Ovary (tissue), 9 donors: ENCODE results near the gene VWA7. TPM values are rescaled to one million over a fixed set of nuclear protein-coding genes. Genes with fewer than 3 reads are reported as not detected.

Experiments used
- DNase-seq, 5 donors: peaks; one replicate each; pipeline ENCODE4 v3.0.0-alpha.2; 2019 to 2020
- H3K27ac ChIP-seq, 2 donors: fragments of 200-600 bp; one replicate each; pipeline versions ENCODE4 v1.5.1 to v1.8.0; 2019 to 2022
- H3K27me3 ChIP-seq: fragments of 200-600 bp; one replicate; pipeline ENCODE4 v1.8.0; 2022
- H3K36me3 ChIP-seq: fragments of 200-600 bp; sonication (generic); one replicate; pipeline ENCODE4 v1.5.1; 2019
- H3K4me1 ChIP-seq: one replicate; pipeline ENCODE4 v1.8.1; 2013; ENCODE audit warnings: mild to moderate bottlenecking, moderate library complexity; ENCODE audit not compliant: insufficient read depth
- H3K4me3 ChIP-seq: fragments of 200-600 bp; sonication (generic); one replicate; pipeline ENCODE4 v1.5.1; 2017
- H3K9me3 ChIP-seq, 2 donors: fragments of 200-600 bp in 1 of 2; sonication (generic) in 1 of 2; one replicate each; pipeline versions ENCODE4 v1.5.1 to v1.8.1; 2013 to 2019; ENCODE audit warnings: mild to moderate bottlenecking in 1 of 2, moderate library complexity in 1 of 2
- EP300 ChIP-seq: sonication (generic); formaldehyde crosslinking; IDR thresholded peaks from one replicate; pipeline ENCODE4 v1.6.1; 2017; ENCODE audit warnings: antibody characterized with exemption
- POLR2A ChIP-seq: fragments of 450-650 bp; IDR thresholded peaks from one replicate; pipeline ENCODE4 v1.6.1; 2017; ENCODE audit warnings: antibody characterized with exemption, mild to moderate bottlenecking, moderate library complexity
- WGBS, 3 donors: extraction: QIAGEN DNeasy Blood & Tissue Kit in 1 of 3; methylation state at CpG; one replicate each; pipeline versions ENCODE4 v1.1.5 to v1.1.7; 2013 to 2017; 5-methylcytosine and 5-hydroxymethylcytosine counted together
- intact Hi-C, 4 donors: fragments of 100-400 bp; cut with DNase I; formaldehyde crosslinking; loops; one replicate each; pipeline versions ENCODE4 v1.11.0 to v1.15.1; 2022 to 2023
- polyA plus RNA-seq, 2 donors: library from polyadenylated mRNA; stranded (reverse); fragments of 200-250 nt in 1 of 2; fragments of 350-450 nt in 1 of 2; fragmentation: Illumina TruSeq in 1 of 2; extraction: RNeasy Lipid Tissue Mini Kit (QIAGEN cat#74804) in 1 of 2; gene quantifications; one replicate each; pipeline ENCODE4 v1.2.3, GENCODE V29; 2013 to 2014
- total RNA-seq, 7 donors: library from RNA; depleted of rRNA in 2 of 7; stranded (reverse); fragments of >200 nt in 2 of 7; fragmentation: NEBNext Ultra II Directional in 3 of 7; extraction: Animal tissue kit (Norgen Biotek cat#: 25700) in 3 of 7; gene quantifications; one replicate each; pipeline versions ENCODE4 v1.1.0 to v1.2.4, GENCODE V29; 2016 to 2023
- TF ChIP-seq, protein P1 (sequence below), 3 donors: fragments of 450-650 bp in 2 of 3; fragments of 200-600 bp in 1 of 3; IDR thresholded peaks; one replicate each; pipeline versions ENCODE4 v1.5.1 to v1.8.0; 2016 to 2022; ENCODE audit warnings: antibody characterized with exemption in 3 of 3, mild to moderate bottlenecking in 1 of 3
- donor health status: DM: no; HTN: no; CAD: no; lungs with moderate emphysema.
- donor health status: DM: no; HTN: no; CAD: no.
- donor health status: Bipolar disorder and iron deficiency.
- donor health status: DM: yes; HTN: yes; CAD: no.
- donor health status: DM: no; HTN: no; CAD: no.
- donor health status: DM: yes; HTN: yes; CAD: no.

VWA7 gene
- total and polyA plus RNA-seq, 9 donors: 0.18 to 25.2 (median 1.4) TPM

- TF ChIP-seq, protein P1, sequence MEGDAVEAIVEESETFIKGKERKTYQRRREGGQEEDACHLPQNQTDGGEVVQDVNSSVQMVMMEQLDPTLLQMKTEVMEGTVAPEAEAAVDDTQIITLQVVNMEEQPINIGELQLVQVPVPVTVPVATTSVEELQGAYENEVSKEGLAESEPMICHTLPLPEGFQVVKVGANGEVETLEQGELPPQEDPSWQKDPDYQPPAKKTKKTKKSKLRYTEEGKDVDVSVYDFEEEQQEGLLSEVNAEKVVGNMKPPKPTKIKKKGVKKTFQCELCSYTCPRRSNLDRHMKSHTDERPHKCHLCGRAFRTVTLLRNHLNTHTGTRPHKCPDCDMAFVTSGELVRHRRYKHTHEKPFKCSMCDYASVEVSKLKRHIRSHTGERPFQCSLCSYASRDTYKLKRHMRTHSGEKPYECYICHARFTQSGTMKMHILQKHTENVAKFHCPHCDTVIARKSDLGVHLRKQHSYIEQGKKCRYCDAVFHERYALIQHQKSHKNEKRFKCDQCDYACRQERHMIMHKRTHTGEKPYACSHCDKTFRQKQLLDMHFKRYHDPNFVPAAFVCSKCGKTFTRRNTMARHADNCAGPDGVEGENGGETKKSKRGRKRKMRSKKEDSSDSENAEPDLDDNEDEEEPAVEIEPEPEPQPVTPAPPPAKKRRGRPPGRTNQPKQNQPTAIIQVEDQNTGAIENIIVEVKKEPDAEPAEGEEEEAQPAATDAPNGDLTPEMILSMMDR (IDR thresholded peaks at IDR 0.05): no peak
- TF ChIP-seq POLR2A (no peak), EP300 (no peak)
- Histone ChIP-seq H3K27ac (no peak overlapping the region), H3K36me3 (no peaks in the 10 kb centered on the region), H3K9me3 (no peaks in the 10 kb centered on the region), H3K4me3 (no peak overlapping the region), H3K27me3 (no peaks in the 10 kb centered on the region), H3K4me1 (peaks cover 3% of the 10 kb centered on the region)
- DNase-seq: no peak
- 75 to 84% (median 82%) methylated on average over 6 of the region's 6 CpGs for WGBS, 3 donors
- intact Hi-C loops: no loop called here
Measured at GRCh38 chr6:31767096-31767645, 10.0 kb downstream of the VWA7 start.

- peaks cover 3% of the 10 kb centered on the region for H3K4me1 ChIP-seq
- 29 to 41% (median 30%) methylated on average over 41 to 42 of the region's 42 CpGs for WGBS, 3 donors
- DNase-seq: no peak
- no peak overlapping the region for H3K4me3 ChIP-seq
- TF ChIP-seq EP300 (no peak), POLR2A (no peak)
- TF ChIP-seq, protein P1 (IDR thresholded peaks at IDR 0.05): no peak
- no peaks in the 10 kb centered on the region for H3K27me3 ChIP-seq
- intact Hi-C loops: no loop called here
- H3K36me3 ChIP-seq: no peaks in the 10 kb centered on the region
- H3K9me3 ChIP-seq: no peaks in the 10 kb centered on the region
- H3K27ac ChIP-seq: no peak overlapping the region
Measured at GRCh38 chr6:31765910-31766794, 11.0 kb downstream of the VWA7 start.

DNA sequence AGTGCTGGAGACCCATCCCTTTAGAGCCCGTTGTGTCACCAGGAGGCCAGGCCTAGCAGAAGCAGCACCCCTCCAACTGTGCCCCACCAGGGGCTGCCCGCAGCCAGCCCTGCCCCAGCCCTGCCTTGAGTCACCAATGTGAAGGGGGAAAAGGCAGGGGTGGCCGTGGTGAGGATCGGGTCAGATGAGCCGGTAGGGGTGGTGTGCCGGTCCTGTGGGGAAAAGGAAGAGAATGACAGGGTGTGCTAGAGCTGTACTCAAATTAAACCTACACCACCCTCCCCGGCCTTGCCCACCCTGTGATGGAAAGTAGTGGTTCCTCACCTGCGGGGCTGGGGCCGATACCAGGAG, 11.6 kb downstream of the VWA7 start:
- Histone ChIP-seq H3K36me3 (no peaks in the 10 kb centered on the region), H3K4me3 (no peak overlapping the region), H3K9me3 (no peaks in the 10 kb centered on the region), H3K27me3 (no peaks in the 10 kb centered on the region), H3K4me1 (peaks cover 3% of the 10 kb centered on the region), H3K27ac (no peak overlapping the region)
- intact Hi-C loops: no loop called here
- TF ChIP-seq EP300 (no peak), POLR2A (no peak)
- TF ChIP-seq, protein P1 (IDR thresholded peaks at IDR 0.05): no peak
- DNase-seq: no peak
- 86 to 91% (median 88%) methylated on average over 9 of the region's 9 CpGs for WGBS, 3 donors

DNA sequence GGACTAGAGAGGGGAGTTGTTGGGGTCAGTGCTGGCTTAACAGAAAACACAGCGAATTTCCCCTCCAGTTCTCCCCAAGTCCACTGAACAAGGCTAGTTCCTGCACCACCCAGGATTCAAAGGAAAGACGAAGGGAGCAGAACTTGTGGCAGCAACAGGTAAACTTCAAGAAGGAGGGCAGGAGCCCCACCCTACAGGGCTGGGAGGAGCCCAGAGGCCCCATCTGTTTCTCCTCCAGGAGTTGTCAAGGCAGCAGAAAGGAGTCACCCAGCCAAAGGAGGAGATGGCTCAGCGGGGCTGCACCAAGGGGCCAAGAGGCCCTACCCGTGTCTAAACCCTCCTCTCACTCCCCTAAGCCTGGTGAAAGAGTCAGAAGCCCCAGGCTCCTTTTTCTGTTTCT, 12.9 kb downstream of the VWA7 start:
- Histone ChIP-seq H3K36me3 (no peaks in the 10 kb centered on the region), H3K27ac (no peak overlapping the region), H3K27me3 (no peaks in the 10 kb centered on the region), H3K4me3 (no peak overlapping the region), H3K4me1 (peaks cover 3% of the 10 kb centered on the region), H3K9me3 (no peaks in the 10 kb centered on the region)
- TF ChIP-seq, protein P1 (IDR thresholded peaks at IDR 0.05): no peak
- TF ChIP-seq POLR2A: no peak
- no peak for TF ChIP-seq EP300
- DNase-seq: no peak
- intact Hi-C loops: no loop called here
- WGBS, 3 donors: 57 to 71% (median 68%) methylated on average over 4 of the region's 4 CpGs
